DMS153 treated with DMSO at 0.1 percent for 48 hours (cell line): ENCODE measurements around the gene POLE4.

Experiments used
- DNase-seq: peaks from one replicate; lab custom pipeline; 2025; ENCODE audit not compliant: unreplicated experiment; lab: John Stamatoyannopoulos, UW

Gene POLE4

DNA sequence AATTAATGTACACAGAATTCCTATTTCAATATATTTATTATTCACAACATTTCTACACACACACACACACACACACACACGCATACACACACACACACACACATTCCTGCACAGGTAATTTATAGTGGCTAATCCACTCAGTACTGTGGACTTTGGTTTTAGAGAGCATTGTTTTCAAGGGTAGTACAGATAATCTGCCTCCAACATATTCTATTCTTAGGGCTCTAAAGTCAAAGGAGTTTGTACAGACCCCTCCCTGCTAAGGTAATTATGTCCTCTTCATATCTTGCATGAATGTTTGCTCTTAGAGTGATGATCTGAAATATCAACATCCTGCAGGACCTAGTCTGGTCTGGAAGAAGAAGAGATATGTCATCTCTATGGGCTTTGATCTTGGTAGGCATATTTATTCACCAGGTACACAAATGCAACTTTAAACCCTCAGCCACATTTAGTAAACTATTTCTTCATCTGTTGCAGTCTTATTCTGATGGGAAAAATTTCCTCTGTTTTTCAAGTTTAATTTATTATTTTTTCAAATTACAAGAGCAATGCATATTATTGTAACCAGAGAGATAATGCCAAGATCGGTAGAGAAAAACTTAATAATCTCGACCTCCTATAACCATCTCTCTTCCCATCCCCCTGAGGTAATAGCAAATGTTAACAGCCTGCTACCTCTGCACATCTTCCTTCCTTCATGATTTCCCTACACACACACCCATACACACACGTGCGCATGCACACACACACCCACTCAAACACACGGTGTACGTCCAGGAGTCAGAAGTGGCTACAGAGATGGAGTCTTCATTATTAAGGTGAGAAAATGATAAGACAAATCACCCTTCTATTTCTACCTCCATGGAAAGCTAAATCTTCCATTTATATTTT, 18.3 kb upstream of the POLE4 start:
- no peak for DNase-seq

DNA sequence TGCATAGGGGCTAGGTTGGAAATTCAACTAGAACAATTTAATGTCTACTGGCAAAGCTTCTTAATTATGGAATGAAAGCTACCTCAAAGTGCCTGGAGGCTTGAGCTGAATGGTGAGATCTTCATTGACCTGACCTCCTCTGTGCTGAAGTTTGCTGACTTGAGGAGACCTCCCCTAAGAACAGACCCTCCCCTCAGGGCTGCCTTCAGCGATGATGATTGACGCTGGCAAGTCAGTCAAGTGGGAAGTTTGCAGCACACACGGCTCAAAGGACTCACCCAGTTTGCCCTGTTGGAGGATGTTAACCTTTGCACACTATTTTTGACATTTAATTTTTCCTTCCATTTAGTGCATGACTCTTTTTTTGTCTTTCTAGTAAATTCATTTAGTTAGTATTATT, 17.2 kb upstream of the POLE4 start:
- DNase-seq = no peak

DNA sequence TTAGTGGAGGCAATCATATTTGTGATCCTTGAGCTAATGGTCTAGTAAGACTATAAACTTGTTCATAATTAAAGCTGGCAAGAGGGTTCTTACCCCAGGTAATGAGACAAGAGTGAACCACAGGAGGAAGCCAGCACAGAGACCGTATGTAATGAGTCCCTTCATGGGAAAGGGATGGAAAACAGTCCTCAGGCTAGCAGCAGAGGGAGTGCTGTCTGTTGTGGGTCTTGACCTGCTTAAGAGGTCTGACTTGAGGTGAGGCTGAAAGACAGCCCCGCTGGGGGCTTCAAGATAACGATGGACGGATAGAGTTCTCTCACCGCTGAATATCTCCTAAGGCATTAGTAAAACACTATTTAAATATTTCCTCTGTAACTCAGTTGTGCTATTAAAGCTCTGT, 16.2 kb upstream of the POLE4 start:
- no peak for DNase-seq

DNA sequence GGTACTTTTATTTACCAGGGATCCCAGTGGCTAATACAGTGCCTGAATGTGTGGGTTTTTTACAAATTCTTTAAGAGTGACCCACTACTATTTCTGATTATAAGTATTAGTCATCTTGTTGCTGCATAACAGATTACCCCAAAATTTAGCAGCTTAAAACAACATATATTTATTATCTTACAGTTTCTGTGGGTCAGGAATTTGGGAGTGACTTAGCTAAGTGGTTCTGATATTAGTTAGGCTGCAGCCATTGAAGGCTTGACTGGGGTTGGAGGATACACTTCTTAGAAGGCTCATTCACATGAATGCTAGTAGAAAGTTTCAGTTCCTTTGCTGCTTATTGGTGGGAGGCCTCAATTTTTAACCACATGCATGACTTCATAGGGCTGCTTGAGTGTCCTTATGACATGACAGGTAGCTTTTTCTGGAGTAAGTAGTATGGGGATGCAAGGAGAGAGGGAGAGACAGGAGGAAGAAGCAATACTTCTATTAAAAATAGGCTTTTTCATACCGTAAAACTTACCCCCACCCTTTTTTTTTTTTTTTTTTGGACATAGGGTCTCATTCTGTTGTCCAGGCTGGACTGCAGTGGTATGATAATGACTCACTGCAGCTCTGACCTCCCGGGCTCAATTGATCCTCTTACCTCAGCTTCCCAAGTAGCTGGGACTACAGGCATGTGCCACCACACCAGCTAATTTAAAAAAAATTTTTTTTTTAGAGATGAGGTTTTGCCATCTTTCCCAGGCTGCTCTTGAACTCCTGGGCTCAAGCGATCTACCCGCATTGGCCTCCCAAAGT, 13.3 kb upstream of the POLE4 start:
- no peak for DNase-seq

DNA sequence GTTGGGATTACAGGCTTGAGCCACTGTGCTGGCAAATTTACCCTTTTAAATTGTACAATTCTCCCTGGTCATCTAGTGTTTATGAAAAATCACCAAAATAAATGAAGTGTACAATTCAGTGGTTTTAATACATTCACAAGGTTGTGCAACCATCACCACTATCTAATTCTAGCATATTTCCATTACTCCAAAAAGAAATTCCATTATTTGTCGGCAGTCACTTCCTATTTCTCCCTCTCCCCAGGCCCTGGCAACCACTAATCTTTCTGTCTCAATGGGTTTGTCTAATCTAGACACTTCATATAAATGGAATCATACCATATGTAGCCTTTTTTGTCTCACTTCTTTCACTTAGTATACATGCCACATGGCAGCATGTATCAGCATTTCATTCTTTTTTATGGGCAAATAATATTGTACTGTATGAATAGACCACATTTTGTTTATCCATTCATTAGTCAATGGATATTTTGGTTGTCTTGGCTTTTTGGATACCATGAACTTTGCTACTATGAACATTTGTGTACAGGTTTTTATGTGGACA, 12.6 kb upstream of the POLE4 start:
- DNase-seq = no peak

DNA sequence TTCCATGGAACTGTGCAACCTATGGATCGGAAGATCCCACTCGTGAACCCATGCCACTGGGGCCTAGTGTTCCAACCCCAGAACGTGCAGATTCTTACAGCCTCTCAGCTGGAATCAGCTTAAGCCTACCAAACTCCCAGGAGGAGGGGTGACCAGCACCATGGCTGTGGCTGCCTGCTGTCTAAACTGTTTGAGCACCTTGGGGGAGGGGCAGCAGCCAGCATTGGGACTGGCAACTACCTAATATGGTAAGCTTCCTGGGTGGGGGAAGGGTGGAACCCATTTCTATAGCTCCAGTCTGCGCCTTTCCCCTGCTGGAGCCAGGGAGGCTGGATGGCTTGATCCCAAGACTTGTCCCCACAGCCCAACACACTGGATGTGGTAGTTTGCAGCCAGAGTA, 10.7 kb upstream of the POLE4 start:
- no peak for DNase-seq

DNA sequence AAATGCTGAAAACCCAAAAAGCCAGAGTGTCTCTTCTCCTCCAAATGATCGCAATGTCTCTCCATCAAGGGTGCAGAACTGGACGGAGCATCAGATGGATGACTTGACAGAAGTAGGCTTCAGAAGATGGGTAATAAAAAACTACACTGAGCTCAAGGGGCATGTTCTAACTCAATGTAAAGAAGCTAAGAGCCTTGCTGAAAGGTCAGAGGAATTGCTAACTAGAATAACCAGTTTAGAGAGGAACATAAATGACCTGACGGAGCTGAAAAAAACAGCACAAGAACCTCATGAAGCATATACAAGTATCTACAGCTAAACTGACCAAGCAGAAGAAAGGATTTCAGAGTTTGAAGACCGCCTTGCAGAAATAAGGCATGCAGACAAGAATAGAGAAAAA, 9.7 kb upstream of the POLE4 start:
- DNase-seq = no peak

DNA sequence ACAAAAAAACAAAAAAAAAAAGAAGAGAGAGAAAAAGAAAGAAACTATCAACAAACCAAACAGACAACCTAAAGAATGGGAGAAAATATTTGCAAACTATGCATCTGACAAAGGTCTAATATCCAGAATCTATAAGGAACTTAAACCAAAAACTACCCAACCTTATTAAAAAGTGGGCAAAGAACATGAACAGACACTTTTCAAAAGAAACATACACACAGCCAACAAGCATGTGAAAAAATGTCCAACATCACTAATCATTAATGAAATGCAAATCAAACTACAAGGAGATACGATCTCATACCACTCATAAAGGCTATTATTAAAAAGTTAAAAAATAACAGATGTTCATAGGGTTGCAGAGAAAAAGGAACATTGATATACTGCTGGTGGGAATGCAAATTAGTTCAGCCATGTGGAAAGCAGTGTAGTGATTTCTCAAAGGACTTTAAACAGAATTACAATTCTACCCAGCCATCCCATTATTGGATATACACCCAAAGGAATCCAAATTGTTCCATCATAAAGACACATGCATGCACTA, 7.2 kb upstream of the POLE4 start:
- no peak for DNase-seq

DNA sequence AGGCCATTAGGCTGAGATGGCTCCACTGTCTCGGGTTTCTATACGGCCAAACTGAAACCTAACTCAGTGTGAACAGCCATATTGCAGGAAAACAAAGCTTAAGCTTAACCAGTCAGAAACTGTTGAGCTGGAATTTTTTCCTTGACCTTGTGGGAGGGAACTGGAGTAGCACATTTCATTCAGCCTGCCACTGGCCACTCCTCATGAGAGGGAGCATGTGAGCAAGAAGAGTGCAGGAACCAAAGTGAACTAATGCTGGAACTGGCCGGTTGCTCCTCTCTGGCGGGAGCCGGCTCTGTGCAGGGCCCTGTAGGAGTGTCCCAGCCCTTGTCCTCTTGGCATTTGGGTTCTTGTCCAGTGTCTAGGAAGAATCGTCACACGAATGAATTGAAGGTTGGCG, 5.9 kb upstream of the POLE4 start:
- DNase-seq = no peak

DNA sequence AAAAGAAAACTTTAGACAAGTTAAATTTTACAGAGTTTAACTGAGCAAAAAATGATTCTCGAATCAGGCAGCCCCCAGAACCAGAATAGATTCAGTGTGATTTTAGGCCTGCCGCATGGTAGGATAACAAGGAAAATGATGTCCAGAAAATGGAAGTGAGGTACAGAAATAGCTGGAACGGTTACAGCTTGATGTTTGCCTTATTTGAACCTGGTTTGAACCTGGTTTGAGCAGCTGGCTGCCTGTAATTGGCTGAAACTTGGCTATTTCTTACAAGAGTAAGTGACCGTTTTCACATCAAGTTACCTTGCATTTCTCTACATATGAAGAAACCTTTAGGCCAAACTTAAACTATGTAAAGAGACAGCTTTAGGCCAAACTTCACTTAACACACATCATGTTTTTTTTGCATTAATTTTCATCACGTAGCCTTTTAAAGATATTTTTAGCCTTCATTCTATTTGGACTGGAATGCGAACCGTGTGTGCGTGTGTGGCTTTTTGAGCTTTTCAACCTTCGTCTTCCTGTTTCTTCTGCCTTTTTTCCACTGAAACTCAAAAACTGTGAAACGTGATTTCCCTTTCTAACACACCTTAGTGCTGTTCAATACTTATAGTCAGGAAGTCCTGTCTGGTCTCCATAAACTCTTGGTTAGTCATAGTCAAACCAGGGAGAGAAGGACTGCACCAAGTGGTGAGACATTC, 4.5 kb upstream of the POLE4 start:
- no peak for DNase-seq

DNA sequence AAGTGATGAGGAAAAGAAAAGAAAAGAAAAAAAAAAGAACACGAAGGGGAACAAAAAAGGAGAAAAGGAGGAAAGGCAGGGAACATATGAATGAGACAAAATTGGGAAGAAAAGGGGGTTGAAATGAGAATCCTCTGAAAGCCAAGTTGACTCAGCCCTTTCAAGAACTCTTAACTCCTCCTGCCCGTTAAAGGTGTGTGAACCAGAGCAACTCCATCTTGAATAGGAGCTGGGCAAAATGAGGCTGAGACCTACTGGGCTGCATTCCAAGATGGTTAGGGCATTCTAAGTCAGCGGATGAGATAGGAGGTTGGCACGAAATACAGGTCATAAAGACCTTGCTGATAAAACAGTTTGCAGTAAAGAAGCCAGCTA, 4.0 kb upstream of the POLE4 start:
- no peak for DNase-seq

DNA sequence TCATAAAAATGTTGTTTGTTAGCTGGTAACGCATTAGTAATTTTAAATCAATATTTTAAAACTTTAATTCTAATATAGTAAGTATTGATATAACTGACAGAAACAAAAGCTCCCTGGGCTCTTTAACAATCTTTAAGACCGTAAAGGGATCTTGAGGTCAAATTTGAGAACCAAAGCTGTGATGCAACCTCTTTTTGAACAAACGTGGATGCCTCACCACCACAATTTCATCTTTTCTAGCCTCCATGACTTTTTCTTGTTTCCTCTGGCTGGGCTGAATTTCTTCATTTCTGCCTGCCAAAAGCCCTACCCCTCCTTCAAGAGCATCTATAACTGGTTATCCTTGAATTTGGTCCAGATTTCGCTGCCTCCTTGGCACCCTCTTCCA, 563 bp upstream of the POLE4 start:
- DNase-seq = no peak

DNA sequence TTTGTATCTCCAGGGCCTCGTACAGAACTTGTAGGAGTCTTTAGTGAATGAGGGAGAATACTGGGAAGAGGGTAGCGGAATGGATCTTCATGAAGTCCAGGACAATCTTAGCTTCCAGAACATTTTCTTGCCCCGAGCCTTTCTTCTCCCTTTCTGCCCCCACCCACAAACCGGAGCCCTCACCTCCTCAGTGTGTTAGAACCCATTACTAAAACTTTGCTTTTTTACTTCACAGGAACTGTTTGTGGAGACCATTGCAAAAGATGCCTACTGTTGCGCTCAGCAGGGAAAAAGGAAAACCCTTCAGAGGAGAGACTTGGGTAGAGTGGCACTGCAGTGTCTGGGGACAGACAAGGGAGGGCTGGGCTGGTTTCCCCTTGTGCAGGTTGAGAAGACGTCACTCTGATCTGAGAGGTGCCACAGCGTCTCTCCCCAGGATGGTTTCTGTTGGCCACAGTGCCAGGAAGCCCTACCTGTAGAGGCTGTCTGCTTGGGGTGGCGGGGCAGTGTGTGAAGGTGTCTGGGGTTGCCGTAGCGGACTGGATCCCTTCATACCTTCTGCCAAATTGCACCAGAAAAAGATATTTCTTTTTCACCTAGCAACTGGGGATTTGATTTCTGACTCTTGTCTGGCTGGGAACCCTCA, 786 bp downstream of the POLE4 start:
- DNase-seq = no peak

DNA sequence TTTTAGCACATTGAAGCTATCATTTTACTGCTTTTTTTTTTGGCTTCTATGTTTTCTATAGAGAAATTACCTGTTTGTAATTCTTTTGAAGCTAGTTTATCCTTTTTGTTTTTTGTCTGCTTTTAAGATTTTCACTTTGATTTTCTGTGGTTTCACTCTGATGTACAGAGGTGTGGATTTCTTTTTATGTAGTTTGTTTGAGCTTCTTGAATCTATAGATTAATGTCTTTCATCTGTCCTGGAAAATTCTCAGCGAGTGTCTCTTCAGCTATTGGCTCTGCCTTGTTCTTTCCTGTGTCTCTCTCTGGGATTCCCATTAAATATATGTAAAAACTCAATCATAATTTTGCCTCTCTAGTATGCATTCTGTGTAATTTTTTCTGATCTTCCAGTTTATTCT, 8.4 kb downstream of the POLE4 start:
- no peak for DNase-seq

DNA sequence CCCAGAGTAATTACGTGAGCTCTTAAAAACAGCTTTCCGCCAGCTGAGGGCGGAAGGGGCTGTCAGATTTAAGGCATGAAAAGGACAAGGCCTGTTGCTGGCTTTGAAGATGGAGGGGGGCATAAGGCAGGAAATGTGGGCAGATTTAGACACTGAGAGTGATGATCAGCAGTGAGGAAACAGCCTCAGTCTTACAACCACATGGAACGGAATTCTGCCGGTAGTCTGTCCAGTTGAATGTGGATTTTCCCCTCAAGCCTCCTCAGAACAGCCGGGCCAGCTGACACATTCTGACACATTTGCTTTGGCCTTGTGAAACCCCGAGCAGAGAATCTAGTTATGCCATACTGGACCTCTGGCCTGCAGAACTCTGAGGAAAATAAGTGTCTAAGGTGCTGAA, 16.6 kb downstream of the POLE4 start:
- DNase-seq = no peak

DNA sequence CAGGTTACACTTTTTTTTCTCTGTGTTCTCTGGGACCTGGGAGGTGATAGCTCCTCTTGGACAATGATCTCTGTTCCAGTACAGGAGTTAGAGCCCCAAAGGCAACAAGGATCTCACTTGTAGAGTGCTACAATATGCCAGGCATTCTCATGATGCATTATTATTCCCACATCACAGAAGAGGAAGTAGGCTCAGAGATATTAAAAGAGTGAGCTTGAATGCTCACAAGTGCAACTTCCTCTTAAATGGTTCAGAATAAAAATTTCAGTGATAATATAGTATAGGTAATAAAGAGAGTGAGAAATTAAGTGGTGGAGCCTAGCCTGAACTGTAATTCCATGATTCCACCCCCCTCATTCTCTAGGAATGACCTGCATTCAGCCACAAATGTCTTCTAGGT, 21.4 kb downstream of the POLE4 start:
- DNase-seq = no peak

DNA sequence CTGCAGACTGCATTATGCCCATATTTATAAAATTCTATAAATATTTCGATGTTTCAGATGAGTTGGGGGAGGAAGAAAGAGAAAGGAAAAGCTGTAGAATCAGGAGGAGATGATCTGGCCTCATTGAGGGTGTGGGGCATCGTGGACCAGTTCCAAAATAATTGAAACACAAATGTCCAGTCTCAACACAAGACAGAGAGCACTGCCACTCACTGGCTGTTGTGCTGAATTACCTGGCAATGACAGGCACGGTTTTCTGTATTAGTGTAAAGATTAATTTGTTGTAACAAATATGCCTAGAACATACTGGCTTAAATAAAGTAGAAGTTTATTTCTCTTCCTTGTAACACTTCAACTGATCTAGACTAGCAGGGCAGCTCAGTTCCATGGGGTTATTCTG, 24.1 kb downstream of the POLE4 start:
- DNase-seq = no peak

DNA sequence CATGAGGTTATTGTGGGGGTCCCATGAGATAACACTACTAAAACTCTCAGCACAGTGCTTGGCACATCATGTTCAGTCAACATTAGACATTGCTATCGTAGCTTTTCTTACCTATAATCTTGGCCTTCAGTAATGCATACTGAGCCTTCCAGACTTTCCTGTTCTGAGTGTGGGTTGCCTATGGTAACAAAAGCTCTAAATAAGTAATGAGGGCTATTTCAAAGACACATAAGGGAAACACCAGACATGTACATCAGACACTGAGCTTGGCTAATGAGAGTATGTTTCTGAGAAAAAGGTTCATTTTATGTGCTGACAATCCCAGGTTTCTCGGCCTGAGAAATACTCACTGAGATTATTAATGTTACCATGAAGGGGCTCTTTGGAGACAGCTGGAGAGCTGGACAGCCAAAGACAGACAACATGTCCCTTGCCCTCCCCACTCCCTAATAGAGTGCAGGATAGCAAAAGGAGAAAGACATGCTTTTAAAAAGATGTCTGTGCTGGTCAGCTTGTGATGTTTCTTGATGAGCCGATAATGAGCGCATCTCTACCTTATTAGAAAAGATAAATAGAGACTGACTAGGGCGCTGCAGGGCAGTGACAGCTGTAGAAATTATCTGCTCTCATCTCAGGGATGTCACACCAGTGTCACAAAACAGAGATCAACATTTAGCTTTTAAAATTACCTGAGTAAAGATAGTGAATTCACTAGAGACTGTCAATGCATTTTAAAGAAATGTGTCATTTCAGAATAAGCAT, 25.4 kb downstream of the POLE4 start:
- DNase-seq = no peak

DNA sequence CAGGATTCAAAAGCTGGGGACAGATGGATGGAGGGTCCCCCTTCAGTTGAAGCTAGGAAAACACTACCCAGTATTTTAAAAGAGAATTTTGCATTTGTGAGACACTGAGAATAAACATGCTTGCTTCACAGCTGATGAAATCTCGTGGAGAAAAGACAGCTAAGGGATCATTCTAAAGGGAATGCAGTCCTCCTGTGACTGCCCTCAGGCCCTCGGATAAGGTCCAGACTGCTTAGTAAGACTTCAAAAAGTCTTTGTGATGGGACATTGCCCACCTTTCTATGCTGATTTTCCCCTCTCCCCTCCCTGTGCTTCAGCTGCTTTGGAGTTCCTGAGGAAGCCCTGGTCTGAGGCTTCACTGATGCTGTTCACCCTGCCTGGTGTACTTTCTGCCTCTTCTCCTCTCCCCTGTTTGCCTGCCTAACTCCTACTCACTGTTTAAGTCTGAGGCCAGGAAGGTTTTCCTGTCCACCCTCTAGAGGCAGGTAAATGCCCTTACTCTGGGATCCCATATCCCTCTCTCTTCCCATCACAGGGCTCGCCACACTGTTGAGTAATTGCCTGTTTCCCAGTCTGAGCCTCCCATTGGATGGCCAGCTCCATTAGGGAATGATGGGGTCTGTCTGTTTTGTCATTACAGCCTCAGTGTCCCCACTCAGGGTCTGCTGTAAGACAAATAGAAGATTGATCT, 26.6 kb downstream of the POLE4 start:
- DNase-seq = no peak
